Suprapubic skin (tissue), 4 donors: ENCODE results near the gene DNAH11. TPM values are rescaled to one million over a fixed set of nuclear protein-coding genes. Genes with fewer than 3 reads are reported as not detected.
"Not testable (repeated sequence)": the region's sequence is repeated elsewhere in the genome, so short reads cannot be mapped to it uniquely, and the experiment has no call there.

ENCODE experiments used
- DNase-seq, 2 donors: peaks; one replicate each; pipeline ENCODE4 v3.0.0-alpha.2; 2019; ENCODE audit warnings: low spot score in 2 of 2
- H3K27ac ChIP-seq: fragments of 200-600 bp; sonication (generic); one replicate; pipeline ENCODE4 v1.5.1; 2019
- H3K27me3 ChIP-seq: fragments of 200-600 bp; sonication (generic); one replicate; pipeline ENCODE4 v1.5.1; 2019
- H3K36me3 ChIP-seq: fragments of 200-600 bp; sonication (generic); one replicate; pipeline ENCODE4 v1.5.1; 2019
- H3K4me1 ChIP-seq: fragments of 200-600 bp; sonication (generic); one replicate; pipeline ENCODE4 v1.5.1; 2019
- H3K4me3 ChIP-seq: fragments of 200-600 bp; sonication (generic); one replicate; pipeline ENCODE4 v1.5.1; 2019; ENCODE audit warnings: mild to moderate bottlenecking
- H3K9me3 ChIP-seq: fragments of 200-600 bp; sonication (generic); one replicate; pipeline ENCODE4 v1.5.1; 2019
- CTCF ChIP-seq, 2 donors: fragments of 200-600 bp in 1 of 2; fragments of 450-650 bp in 1 of 2; sonication (generic) in 1 of 2; IDR thresholded peaks; one replicate each; pipeline ENCODE4 v1.5.1; 2016 to 2019; ENCODE audit warnings: antibody characterized with exemption in 2 of 2, mild to moderate bottlenecking in 1 of 2, moderate library complexity in 1 of 2
- EP300 ChIP-seq: sonication (generic); formaldehyde crosslinking; IDR thresholded peaks from one replicate; pipeline ENCODE4 v1.6.1; 2017; ENCODE audit warnings: antibody characterized with exemption
- POLR2A ChIP-seq, 2 donors: fragments of 450-650 bp; IDR thresholded peaks; one replicate each; pipeline ENCODE4 v1.6.1; 2017; ENCODE audit warnings: antibody characterized with exemption in 2 of 2, mild to moderate bottlenecking in 2 of 2, moderate library complexity in 2 of 2
- POLR2AphosphoS5 ChIP-seq, 3 donors: sonication (generic); formaldehyde crosslinking; IDR thresholded peaks; one replicate each; pipeline ENCODE4 v1.6.1; 2017; ENCODE audit warnings: antibody characterized with exemption in 3 of 3
- WGBS: methylation state at CpG from one replicate; pipeline ENCODE4 v1.1.5; 2018; 5-methylcytosine and 5-hydroxymethylcytosine counted together
- total RNA-seq, 4 donors: library from RNA; depleted of rRNA; stranded (reverse); fragments of >200 nt; gene quantifications; one replicate each; pipeline ENCODE4 v1.1.0, GENCODE V29; 2016

DNAH11 gene
- total RNA-seq, 4 donors from 2014 or later: 0.57 to 48.3 (median 1.8) TPM

GRCh38 chr7:21719846-21720245 lies 177.0 kb downstream of the DNAH11 start:
- Histone ChIP-seq H3K36me3 (no peaks in the 10 kb centered on the region), H3K4me1 (no peaks in the 10 kb centered on the region), H3K27me3 (no peaks in the 10 kb centered on the region), H3K27ac (no peak overlapping the region), H3K9me3 (no peaks in the 10 kb centered on the region), H3K4me3 (no peak overlapping the region)
- WGBS: 75% methylated on average over 10 of the region's 10 CpGs
- no peak for DNase-seq
- TF ChIP-seq POLR2AphosphoS5 (IDR thresholded peaks at IDR 0.05): no peak
- TF ChIP-seq POLR2A (IDR thresholded peaks at IDR 0.05): no peak
- TF ChIP-seq CTCF (IDR thresholded peaks at IDR 0.05): no peak
- no peak for TF ChIP-seq EP300

DNA sequence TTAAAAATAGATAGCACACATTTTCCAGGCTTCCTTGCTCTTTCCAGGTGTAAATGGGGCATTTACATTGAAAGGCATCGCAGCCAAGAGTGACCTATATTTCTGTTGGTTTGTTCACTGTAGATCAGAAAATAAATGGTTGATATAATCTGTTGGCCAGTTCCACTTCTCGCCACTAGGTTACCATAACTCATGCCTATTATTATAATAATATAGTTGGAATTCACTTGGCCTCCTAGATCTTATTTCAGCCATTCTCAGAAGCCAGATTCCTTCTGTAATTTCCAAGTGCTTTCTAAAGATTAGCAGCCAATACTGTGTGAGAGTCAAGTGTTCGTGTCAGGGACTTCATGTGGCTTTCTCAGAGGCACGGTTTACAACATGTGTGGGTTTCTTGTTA lies 179.5 kb downstream of the DNAH11 start:
- Histone ChIP-seq H3K27me3 (no peaks in the 10 kb centered on the region), H3K4me1 (no peaks in the 10 kb centered on the region), H3K27ac (no peak overlapping the region), H3K36me3 (no peaks in the 10 kb centered on the region), H3K4me3 (no peak overlapping the region), H3K9me3 (no peaks in the 10 kb centered on the region)
- TF ChIP-seq POLR2A (IDR thresholded peaks at IDR 0.05): no peak
- no peak for TF ChIP-seq CTCF (IDR thresholded peaks at IDR 0.05)
- no peak for TF ChIP-seq POLR2AphosphoS5 (IDR thresholded peaks at IDR 0.05)
- no peak for DNase-seq
- 83% methylated on average over 4 of the region's 4 CpGs for WGBS

DNA sequence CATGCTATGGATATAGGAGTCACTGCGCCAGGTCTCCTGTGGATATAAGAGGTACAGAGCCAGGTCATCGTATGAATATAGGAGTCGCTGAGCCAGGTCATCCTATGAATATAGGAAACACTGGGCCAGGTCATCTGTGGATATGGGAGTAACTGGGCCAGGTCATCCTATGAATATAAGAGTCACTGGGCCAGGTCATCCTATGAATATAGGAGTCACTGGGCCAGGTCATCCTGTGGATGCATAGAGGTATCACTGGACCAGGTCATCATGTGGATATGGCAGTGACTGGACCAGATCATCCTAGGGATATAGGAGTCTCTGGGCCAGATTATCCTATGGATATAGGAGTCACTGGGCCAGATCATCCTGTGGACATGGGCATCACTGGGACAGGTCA lies 181.7 kb downstream of the DNAH11 start:
- 96% methylated on average over 2 of the region's 3 CpGs for WGBS

GRCh38 chr7:21730399-21730798 lies 187.6 kb downstream of the DNAH11 start:
- 97% methylated on average over 2 of the region's 2 CpGs for WGBS
- Histone ChIP-seq H3K36me3 (no peaks in the 10 kb centered on the region), H3K27ac (no peak overlapping the region), H3K4me1 (no peaks in the 10 kb centered on the region), H3K27me3 (no peaks in the 10 kb centered on the region), H3K4me3 (no peak overlapping the region), H3K9me3 (no peaks in the 10 kb centered on the region)
- TF ChIP-seq POLR2AphosphoS5 (IDR thresholded peaks at IDR 0.05) (no peak), CTCF (IDR thresholded peaks at IDR 0.05) (no peak), EP300 (no peak), POLR2A (IDR thresholded peaks at IDR 0.05) (no peak)
- DNase-seq: no peak

More for the DNA sequence above, 181.7 kb downstream of the DNAH11 start:
- Histone ChIP-seq H3K9me3 (no peaks in the 10 kb centered on the region), H3K4me1 (no peaks in the 10 kb centered on the region), H3K27ac (no peak overlapping the region), H3K36me3 (no peaks in the 10 kb centered on the region), H3K27me3 (no peaks in the 10 kb centered on the region), H3K4me3 (no peak overlapping the region)
- DNase-seq: no peak
- TF ChIP-seq EP300: no peak
- TF ChIP-seq CTCF (IDR thresholded peaks at IDR 0.05): no peak
- TF ChIP-seq POLR2AphosphoS5 (IDR thresholded peaks at IDR 0.05): no peak

DNA sequence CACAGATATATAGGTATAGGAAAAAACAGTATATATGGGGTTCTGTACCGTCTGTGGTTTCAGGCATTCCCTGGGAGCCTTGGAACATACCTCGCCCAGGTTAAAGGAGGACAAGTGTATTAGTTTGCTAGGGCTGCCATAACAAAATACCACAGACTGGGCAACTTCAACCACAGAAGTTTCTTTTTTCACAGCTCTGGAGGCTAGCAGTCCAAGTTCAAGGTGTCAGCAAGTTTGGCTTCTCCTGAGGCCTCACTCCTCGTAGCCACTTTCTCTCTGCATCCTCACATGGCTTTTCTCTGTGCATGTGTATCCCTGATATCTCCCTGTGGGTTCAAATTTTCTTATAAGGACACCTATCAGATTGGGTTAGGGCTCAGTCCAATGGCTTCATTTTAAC lies 189.1 kb downstream of the DNAH11 start:
- DNase-seq: no peak
- H3K4me3 ChIP-seq: no peak overlapping the region
- no peak overlapping the region for H3K27ac ChIP-seq
- no peak for TF ChIP-seq CTCF (IDR thresholded peaks at IDR 0.05)
- TF ChIP-seq EP300: no peak
- no peak for TF ChIP-seq POLR2A (IDR thresholded peaks at IDR 0.05)
- no peak for TF ChIP-seq POLR2AphosphoS5 (IDR thresholded peaks at IDR 0.05)
- no peaks in the 10 kb centered on the region for H3K27me3 ChIP-seq
- H3K36me3 ChIP-seq: no peaks in the 10 kb centered on the region
- WGBS: 84% methylated on average over 3 of the region's 3 CpGs
- no peaks in the 10 kb centered on the region for H3K9me3 ChIP-seq
- H3K4me1 ChIP-seq: no peaks in the 10 kb centered on the region

GRCh38 chr7:21732956-21733355 lies 190.1 kb downstream of the DNAH11 start:
- H3K9me3 ChIP-seq, H3K36me3 ChIP-seq, DNase-seq, H3K27me3 ChIP-seq, H3K4me3 ChIP-seq, H3K4me1 ChIP-seq, H3K27ac ChIP-seq: not testable (repeated sequence)
- WGBS: 79% methylated on average over 6 of the region's 6 CpGs
